Measurements from ENCODE around the gene TEX35.

GRCh38 chr1:178509414-178510007, 3.4 kb upstream of the TEX35 start:
- TF ChIP-seq EZH2phosphoT487 (IDR thresholded peaks at IDR 0.05; ENCODE audit: insufficient read depth, low read depth) (no peak), EZH2 (IDR thresholded peaks at IDR 0.05; ENCODE audit: insufficient read depth, poor library complexity, severe bottlenecking) (no peak)

All from GM23248 (cell line).